Posterior vena cava (tissue), 2 donors: ENCODE data around the gene ZSCAN20. TPM values are rescaled to one million over a fixed set of nuclear protein-coding genes. Genes with fewer than 3 reads are reported as not detected.

Source experiments
- DNase-seq: peaks from one replicate; pipeline ENCODE4 v3.0.0-alpha.2; 2020; ENCODE audit warnings: low spot score
- intact Hi-C, 2 donors: fragments of 100-400 bp; cut with DNase I; formaldehyde crosslinking; loops; one replicate each; pipeline versions ENCODE4 v1.14.1 to v1.14.2; 2022 to 2023
- total RNA-seq, 2 donors: library from RNA; stranded (reverse); fragmentation: NEBNext Ultra II Directional; extraction: Animal tissue kit (Norgen Biotek cat#: 25700); gene quantifications; one replicate each; pipeline ENCODE4 v1.2.1, GENCODE V29; 2021
- donor health status: DM: yes; HTN: yes; CAD: no.
- donor health status: DM: yes; HTN: yes; CAD: no.

The ZSCAN20 gene
- total RNA-seq, 2 donors from 2014 or later, result 5.1 to 5.7 TPM

- DNase-seq, result no peak
- intact Hi-C loops, result no loop called here
These were observed 43.2 kb downstream of the ZSCAN20 start for GRCh38 chr1:33515607-33516006.

GRCh38 chr1:33516428-33516827 lies 44.0 kb downstream of the ZSCAN20 start:
- intact Hi-C loops, result no loop called here
- DNase-seq, result no peak

- intact Hi-C loops, result no loop called here
- DNase-seq, result peak; percentile 74
These were observed 44.6 kb downstream of the ZSCAN20 start for GRCh38 chr1:33516891-33517567.

DNA sequence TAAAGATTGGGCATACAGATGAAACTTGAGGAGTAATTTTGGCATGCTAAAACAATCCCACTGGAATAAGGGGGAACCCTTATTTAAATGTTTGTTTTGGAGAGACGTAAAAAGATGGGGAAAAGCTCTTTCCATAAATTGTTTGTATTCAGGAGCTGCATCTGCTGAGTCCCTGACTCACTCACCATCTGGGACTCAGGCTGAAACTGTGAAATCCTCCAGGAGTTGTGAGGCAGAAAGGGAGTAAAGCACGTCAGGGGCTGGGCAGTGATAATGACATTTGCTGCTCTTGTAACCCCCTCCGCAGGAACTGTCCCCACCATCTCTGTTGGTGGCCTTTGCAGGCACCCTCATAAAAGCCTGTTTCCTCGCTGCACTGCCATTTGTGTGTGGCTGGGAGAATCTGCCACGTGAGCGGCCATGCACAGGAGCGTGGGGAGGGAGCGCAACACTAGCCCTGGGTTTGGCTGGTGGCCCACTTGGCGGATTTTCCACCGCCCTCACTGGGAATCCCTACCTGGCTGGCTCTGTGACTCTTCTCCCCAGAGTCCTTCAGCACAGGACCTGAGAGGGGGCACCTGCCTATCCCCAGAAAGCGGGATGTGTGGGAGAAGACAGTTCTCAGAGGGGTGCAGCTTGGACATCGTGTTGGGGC lies 45.3 kb downstream of the ZSCAN20 start:
- DNase-seq, result no peak
- intact Hi-C loops, result no loop called here

GRCh38 chr1:33519240-33519884 lies 46.9 kb downstream of the ZSCAN20 start:
- intact Hi-C loops, result no loop called here

DNA sequence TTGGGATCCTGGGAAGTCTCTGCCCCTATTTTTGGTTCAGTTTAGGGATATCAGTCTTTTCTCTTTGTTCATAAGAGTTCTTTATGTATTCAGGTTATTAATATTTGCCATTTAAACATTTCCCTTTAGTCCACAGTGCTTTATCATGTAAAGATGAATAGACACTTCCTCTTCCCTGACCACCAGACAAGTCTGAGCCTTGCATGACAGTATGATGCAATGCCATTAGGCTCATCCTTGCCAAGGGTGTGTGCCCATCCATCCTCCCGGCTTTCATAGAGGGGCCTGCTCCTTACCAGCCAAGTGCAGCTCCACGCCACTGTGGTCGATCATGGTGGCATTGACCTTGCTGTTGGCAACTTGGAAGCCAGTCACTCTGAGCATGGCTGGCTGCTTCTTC lies 52.1 kb downstream of the ZSCAN20 start:
- DNase-seq, result no peak
- intact Hi-C loops, result no loop called here

More at GRCh38 chr1:33519240-33519884, 46.9 kb downstream of the ZSCAN20 start:
- no peak for DNase-seq

- intact Hi-C loops, result no loop called here
- no peak for DNase-seq
These were observed 55.5 kb downstream of the ZSCAN20 start for GRCh38 chr1:33527934-33528333.

DNA sequence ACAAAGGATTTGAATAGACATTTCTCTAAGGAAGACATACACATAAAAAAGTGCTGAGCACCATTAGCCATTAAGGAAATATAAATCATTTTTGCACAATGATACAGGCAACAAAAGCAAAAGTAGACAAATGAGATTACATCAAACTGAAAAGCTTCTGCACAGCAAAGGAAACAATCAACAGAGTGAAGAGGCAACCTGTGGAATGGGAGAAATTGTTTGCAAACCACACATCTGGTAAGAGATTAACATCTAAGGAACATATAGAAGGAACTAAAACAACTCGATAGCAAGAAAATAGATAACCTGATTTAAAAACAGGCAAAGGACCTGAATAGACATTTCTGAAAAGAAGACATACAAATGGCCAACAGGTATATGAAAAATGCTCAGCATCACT lies 57.5 kb downstream of the ZSCAN20 start:
- DNase-seq, result no peak
- intact Hi-C loops, result no loop called here

DNA sequence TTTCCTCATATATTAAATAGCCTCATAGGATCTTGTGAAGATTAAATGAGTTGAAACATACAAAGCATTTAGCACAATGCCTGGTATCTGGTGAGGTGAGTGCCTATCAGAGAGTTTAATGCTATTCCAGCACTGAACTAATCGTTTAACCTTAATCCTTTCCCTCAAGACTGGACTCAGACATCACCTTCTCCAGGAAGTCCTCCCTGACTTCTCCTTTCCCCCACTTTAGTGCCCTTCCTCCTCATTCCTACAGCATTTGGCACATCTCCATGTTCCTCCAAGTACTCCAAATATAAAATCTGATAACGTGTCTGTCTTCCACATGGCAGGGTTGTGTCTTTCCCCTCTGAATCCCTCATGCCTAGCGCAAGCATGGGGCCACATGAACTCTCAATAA lies 59.8 kb downstream of the ZSCAN20 start:
- DNase-seq, result no peak
- intact Hi-C loops, result no loop called here

GRCh38 chr1:33532936-33533335 lies 60.5 kb downstream of the ZSCAN20 start:
- intact Hi-C loops, result no loop called here
- DNase-seq, result no peak

DNA sequence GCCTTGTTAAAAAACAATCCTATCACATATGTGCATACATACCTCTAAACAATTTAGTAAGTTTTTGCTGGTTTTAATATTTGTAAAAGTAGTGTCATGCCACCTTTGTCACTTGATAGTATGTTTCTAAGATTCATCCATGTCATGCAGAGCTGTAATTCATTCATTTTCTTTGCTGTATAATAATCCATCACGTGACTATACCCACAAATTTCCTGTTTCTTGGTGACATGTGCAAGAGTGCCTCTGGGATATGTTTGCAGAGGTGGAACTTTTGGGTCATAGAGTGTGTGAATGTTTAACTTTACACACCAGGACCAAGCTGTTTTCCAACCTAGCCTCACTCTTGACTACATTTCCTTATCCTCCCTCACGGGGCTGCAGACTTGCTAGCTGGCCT lies 62.9 kb downstream of the ZSCAN20 start:
- DNase-seq, result no peak
- intact Hi-C loops, result no loop called here

- intact Hi-C loops, result no loop called here
- DNase-seq, result no peak
These were observed 65.4 kb downstream of the ZSCAN20 start for GRCh38 chr1:33537885-33538284.

DNA sequence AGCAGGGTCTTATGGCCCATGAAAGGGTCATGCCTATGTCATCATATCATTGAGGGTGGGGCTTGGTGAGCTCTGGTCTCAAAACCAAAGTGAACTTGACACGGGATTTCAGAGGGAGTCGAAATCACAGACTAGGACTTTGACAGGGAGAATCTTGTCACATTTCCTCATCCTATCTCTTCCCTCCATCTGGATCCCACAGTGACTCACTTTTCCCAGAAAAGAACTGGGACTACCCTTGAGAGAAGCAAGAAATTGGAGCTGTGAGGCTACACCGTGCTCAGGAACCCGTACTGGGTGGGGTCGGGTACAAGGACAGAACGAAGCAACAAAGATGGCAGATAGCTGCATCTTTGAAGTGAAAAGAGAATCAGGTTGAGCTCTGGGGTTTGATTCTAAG lies 69.5 kb downstream of the ZSCAN20 start:
- intact Hi-C loops, result loop anchor here in 1 of 2 donors (1.0 kb wide), 1 partner anchor 43 kb away; no protein-coding TSS in a partner anchor
- DNase-seq, result no peak

Other genes starting within 250 kb of the ZSCAN20 start
- 10 to 100 TPM; 25.8 to 37.0 TPM for gene ZNF362, start 216.2 kb upstream of the ZSCAN20 start, total RNA-seq
- gene A3GALT2, start 151.5 kb upstream of the ZSCAN20 start, total RNA-seq, result under 1 TPM in 1 of 2 donors, not detected in 1; 0.24 TPM
- 100 to 1,000 TPM in 1 of 2 donors, 10 to 100 TPM in 1; 98.3 to 127 TPM for gene PHC2, start 41.5 kb upstream of the ZSCAN20 start, total RNA-seq